Left cardiac atrium (tissue), 4 donors: ENCODE results near the gene EMX1. TPM values are rescaled to one million over a fixed set of nuclear protein-coding genes. Genes with fewer than 3 reads are reported as not detected.

Experiments used
- ATAC-seq, 2 donors: fragments of 200-7000 bp; cut with Tn5 transposase; one replicate each; pipeline ENCODE4 v1.9.1; 2020; ENCODE audit warnings: mild to moderate bottlenecking in 2 of 2, moderate library complexity in 2 of 2
- DNase-seq: peaks from one replicate; pipeline ENCODE4 v3.0.0-alpha.2; 2020
- intact Hi-C, 2 donors: fragments of 100-400 bp; cut with DNase I; formaldehyde crosslinking; loops; one replicate each; pipeline versions ENCODE4 v1.14.1 to v1.15.1; 2022 to 2023
- total RNA-seq, 2 donors: library from RNA; stranded (reverse); fragmentation: NEBNext Ultra II Directional; extraction: Animal tissue kit (Norgen Biotek cat#: 25700); gene quantifications; one replicate each; pipeline ENCODE4 v1.2.1, GENCODE V29; 2021
- donor health status: DM: no; HTN: yes; CAD: no.
- donor health status: DM: no; HTN: yes; CAD: no; lungs with severe emphysema.
- donor health status: DM: yes; HTN: yes; CAD: no.
- donor health status: Dilated cardiomyopathy.

The EMX1 gene
- total RNA-seq, 2 donors from 2014 or later: not detected

GRCh38 chr2:72920318-72921087 lies 3.2 kb downstream of the EMX1 start:
- no peak for ATAC-seq
- intact Hi-C loops: no loop called here
- no peak for DNase-seq

GRCh38 chr2:72921088-72921851 lies 4.0 kb downstream of the EMX1 start:
- ATAC-seq: no peak

GRCh38 chr2:72921853-72922252 lies 4.5 kb downstream of the EMX1 start:
- intact Hi-C loops: no loop called here
- DNase-seq (no peak), ATAC-seq (no peak)

More at GRCh38 chr2:72921088-72921851, 4.0 kb downstream of the EMX1 start:
- no peak for DNase-seq
- intact Hi-C loops: no loop called here

- no peak for ATAC-seq
- intact Hi-C loops: no loop called here
These were observed 6.6 kb downstream of the EMX1 start for GRCh38 chr2:72923833-72924352.

GRCh38 chr2:72924353-72925240 lies 7.3 kb downstream of the EMX1 start:
- intact Hi-C loops: no loop called here
- ATAC-seq (no peak), DNase-seq (no peak)

More at GRCh38 chr2:72923833-72924352, 6.6 kb downstream of the EMX1 start:
- DNase-seq: no peak

GRCh38 chr2:72925328-72925943 lies 8.1 kb downstream of the EMX1 start:
- DNase-seq (no peak), ATAC-seq (no peak)
- intact Hi-C loops: no loop called here

- DNase-seq (no peak), ATAC-seq (no peak)
- intact Hi-C loops: no loop called here
These were observed 9.0 kb downstream of the EMX1 start for GRCh38 chr2:72926368-72926767.

- no peak for ATAC-seq
- no peak for DNase-seq
- intact Hi-C loops: no loop called here
These were observed 9.6 kb downstream of the EMX1 start for GRCh38 chr2:72926811-72927465.

GRCh38 chr2:72927619-72928550 lies 10.6 kb downstream of the EMX1 start:
- DNase-seq: no peak
- intact Hi-C loops: no loop called here
- no peak for ATAC-seq

- DNase-seq (no peak), ATAC-seq (no peak)
- intact Hi-C loops: no loop called here
These were observed 11.7 kb downstream of the EMX1 start for GRCh38 chr2:72929010-72929409.

GRCh38 chr2:72931280-72931910 lies 14.1 kb downstream of the EMX1 start:
- intact Hi-C loops: no loop called here
- DNase-seq (no peak), ATAC-seq (no peak)

- DNase-seq: no peak
- intact Hi-C loops: no loop called here
- ATAC-seq: no peak
These were observed 14.9 kb downstream of the EMX1 start for GRCh38 chr2:72932045-72932740.

GRCh38 chr2:72932805-72933204 lies 15.5 kb downstream of the EMX1 start:
- no peak for DNase-seq
- ATAC-seq: no peak
- intact Hi-C loops: no loop called here

GRCh38 chr2:72933207-72933606 lies 15.9 kb downstream of the EMX1 start:
- no peak for ATAC-seq
- no peak for DNase-seq

GRCh38 chr2:72933646-72934151 lies 16.4 kb downstream of the EMX1 start:
- no peak for DNase-seq
- no peak for ATAC-seq
- intact Hi-C loops: no loop called here

More at GRCh38 chr2:72933207-72933606, 15.9 kb downstream of the EMX1 start:
- intact Hi-C loops: no loop called here
